Measurements from ENCODE around the gene ZNF664. TPM values are rescaled to one million over a fixed set of nuclear protein-coding genes. Genes with fewer than 3 reads are reported as not detected.

Gene ZNF664
- total RNA-seq, 2 experiments from 2014 or later, result 45.6 to 59.8 TPM

DNA sequence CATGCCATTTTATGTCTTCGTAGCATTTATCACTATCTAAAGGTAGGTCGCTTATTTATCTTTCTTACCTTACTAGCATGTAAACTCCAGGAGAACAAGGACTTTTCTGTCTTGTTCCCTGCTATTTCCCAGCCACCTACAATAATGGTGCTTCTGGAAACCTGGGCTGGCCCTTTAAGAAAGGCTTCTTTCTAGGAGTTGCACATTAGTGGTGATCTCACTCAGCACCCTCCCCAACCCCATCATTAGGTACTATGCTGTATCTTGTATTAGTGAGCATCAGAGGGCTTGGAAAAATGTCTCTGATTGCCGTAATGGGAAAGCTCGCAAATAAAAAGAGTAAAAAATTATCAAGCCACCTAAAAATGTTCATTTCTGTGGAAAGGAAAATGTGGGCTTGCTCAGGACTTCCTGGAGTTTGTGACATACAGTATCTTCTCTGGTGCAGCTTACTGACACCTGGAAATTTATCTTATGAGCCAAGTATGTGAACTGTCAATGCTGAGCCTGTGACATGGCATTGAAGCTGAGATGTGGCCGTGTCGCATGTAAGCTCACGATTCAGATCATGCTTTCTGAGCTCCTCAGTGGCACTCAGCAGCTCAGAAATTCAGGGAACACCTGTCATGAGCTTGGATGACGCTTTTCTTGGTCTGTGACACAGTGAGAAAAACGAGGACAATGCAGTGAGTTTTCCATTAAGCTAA is 12.8 kb upstream of the ZNF664 start:
- H3K9me2 ChIP-seq (ENCODE audit: insufficient read depth, low read length), result no peaks in the 10 kb centered on the region
- ChIA-PET CTCF (ENCODE audit: unreplicated experiment) (no interaction called here), POLR2A (interaction anchor here (0.9 kb wide), 2 partner anchors 11 to 36 kb away, joined by 3 read pairs; no protein-coding TSS in a partner anchor)
- BruUV-seq (replicated peaks), result no TSS peak
- DNase-seq (ENCODE audit: low spot score), result no peak
- H3K4me3 ChIP-seq (ENCODE audit: low read depth, low read length, poor library complexity, severe bottlenecking), result no peak overlapping the region
- no peak overlapping the region for H2AFZ ChIP-seq (ENCODE audit: low read length)
- H3K36me3 ChIP-seq (ENCODE audit: insufficient read depth, low read length), result no peaks in the 10 kb centered on the region
- intact Hi-C loops (cut with micrococcal nuclease; ENCODE audit: unreplicated experiment), result no loop called here
- TF ChIP-seq, protein P1, sequence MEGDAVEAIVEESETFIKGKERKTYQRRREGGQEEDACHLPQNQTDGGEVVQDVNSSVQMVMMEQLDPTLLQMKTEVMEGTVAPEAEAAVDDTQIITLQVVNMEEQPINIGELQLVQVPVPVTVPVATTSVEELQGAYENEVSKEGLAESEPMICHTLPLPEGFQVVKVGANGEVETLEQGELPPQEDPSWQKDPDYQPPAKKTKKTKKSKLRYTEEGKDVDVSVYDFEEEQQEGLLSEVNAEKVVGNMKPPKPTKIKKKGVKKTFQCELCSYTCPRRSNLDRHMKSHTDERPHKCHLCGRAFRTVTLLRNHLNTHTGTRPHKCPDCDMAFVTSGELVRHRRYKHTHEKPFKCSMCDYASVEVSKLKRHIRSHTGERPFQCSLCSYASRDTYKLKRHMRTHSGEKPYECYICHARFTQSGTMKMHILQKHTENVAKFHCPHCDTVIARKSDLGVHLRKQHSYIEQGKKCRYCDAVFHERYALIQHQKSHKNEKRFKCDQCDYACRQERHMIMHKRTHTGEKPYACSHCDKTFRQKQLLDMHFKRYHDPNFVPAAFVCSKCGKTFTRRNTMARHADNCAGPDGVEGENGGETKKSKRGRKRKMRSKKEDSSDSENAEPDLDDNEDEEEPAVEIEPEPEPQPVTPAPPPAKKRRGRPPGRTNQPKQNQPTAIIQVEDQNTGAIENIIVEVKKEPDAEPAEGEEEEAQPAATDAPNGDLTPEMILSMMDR (conservative IDR thresholded peaks at IDR 0.05; ENCODE audit: low read length), result no peak
- no peaks in the 10 kb centered on the region for H3K79me2 ChIP-seq (ENCODE audit: insufficient read depth, low read depth, low read length)
- H3K4me1 ChIP-seq (ENCODE audit: insufficient read depth, low read length, poor library complexity, severe bottlenecking), result no peaks in the 10 kb centered on the region
- H3K9me3 ChIP-seq (ENCODE audit: low read length), result no peaks in the 10 kb centered on the region
- H3K27ac ChIP-seq (ENCODE audit: low read depth, low read length, poor library complexity, severe bottlenecking), result no peak overlapping the region
- no peak overlapping the region for H3K4me2 ChIP-seq (ENCODE audit: low read length)
- H4K20me1 ChIP-seq (ENCODE audit: insufficient read depth, low read length), result no peaks in the 10 kb centered on the region

GRCh38 chr12:123960856-123961255 is 12.2 kb upstream of the ZNF664 start:
- ChIA-PET CTCF (ENCODE audit: unreplicated experiment) (no interaction called here), POLR2A (interaction anchor here (0.9 kb wide), 2 partner anchors 11 to 35 kb away, joined by 3 read pairs; no protein-coding TSS in a partner anchor)
- Histone ChIP-seq H3K79me2 (ENCODE audit: insufficient read depth, low read depth, low read length) (no peaks in the 10 kb centered on the region), H3K36me3 (ENCODE audit: insufficient read depth, low read length) (no peaks in the 10 kb centered on the region), H3K27ac (ENCODE audit: low read depth, low read length, poor library complexity, severe bottlenecking) (no peak overlapping the region), H3K4me3 (ENCODE audit: low read depth, low read length, poor library complexity, severe bottlenecking) (no peak overlapping the region), H3K9me3 (ENCODE audit: low read length) (no peaks in the 10 kb centered on the region), H3K9me2 (ENCODE audit: insufficient read depth, low read length) (no peaks in the 10 kb centered on the region), H2AFZ (ENCODE audit: low read length) (no peak overlapping the region), H3K4me2 (ENCODE audit: low read length) (no peak overlapping the region), H4K20me1 (ENCODE audit: insufficient read depth, low read length) (no peaks in the 10 kb centered on the region), H3K4me1 (ENCODE audit: insufficient read depth, low read length, poor library complexity, severe bottlenecking) (no peaks in the 10 kb centered on the region)
- BruUV-seq (replicated peaks), result no TSS peak
- intact Hi-C loops (cut with micrococcal nuclease; ENCODE audit: unreplicated experiment), result no loop called here
- no peak for DNase-seq (ENCODE audit: low spot score)
- TF ChIP-seq, protein P1 (conservative IDR thresholded peaks at IDR 0.05; ENCODE audit: low read length), result no peak
- no peak for TF ChIP-seq EZH2phosphoT487 (IDR thresholded peaks at IDR 0.05; ENCODE audit: borderline replicate concordance, low read depth, low read length)

DNA sequence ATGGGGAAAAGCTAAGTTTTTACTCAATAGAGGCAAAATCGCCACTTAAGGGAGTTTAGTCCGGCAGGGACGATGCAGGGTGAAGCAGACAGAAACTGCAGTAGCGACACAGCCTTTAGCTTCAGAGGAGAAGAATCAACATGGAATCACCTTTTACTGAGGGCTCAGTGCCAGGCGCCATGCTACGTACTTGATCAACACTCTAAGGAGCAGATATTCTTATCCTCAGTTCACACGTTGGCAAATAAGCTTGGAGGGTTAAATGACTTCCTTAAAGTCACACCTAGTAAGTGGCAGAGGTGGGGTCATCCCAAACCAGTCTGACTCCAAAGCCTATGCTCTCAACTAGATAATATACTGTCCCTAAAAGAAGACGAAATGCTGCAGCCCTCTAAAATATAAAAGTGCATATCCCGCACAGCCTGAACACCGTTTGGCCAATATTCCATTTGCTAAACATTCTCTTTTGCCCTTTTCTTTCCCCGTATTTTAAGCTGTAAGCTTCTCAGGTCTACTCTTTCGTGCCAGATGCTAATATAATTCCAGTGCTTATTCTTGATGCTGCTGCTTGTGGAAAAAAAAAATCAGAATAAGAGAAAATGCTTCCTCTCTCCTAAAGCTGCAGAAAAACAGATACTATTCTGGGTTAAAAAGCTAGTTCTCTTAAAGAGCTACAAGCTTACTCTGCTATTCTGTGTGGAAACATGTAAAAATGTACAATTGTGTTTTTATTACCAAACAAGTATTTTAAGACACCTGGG is 11.2 kb upstream of the ZNF664 start:
- Histone ChIP-seq H3K9me3 (ENCODE audit: low read length) (no peaks in the 10 kb centered on the region), H3K4me2 (ENCODE audit: low read length) (no peak overlapping the region), H3K36me3 (ENCODE audit: insufficient read depth, low read length) (no peaks in the 10 kb centered on the region), H3K27ac (ENCODE audit: low read depth, low read length, poor library complexity, severe bottlenecking) (no peak overlapping the region), H2AFZ (ENCODE audit: low read length) (no peak overlapping the region), H3K4me3 (ENCODE audit: low read depth, low read length, poor library complexity, severe bottlenecking) (no peak overlapping the region), H3K9me2 (ENCODE audit: insufficient read depth, low read length) (no peaks in the 10 kb centered on the region), H3K4me1 (ENCODE audit: insufficient read depth, low read length, poor library complexity, severe bottlenecking) (no peaks in the 10 kb centered on the region), H3K79me2 (ENCODE audit: insufficient read depth, low read depth, low read length) (no peaks in the 10 kb centered on the region), H4K20me1 (ENCODE audit: insufficient read depth, low read length) (no peaks in the 10 kb centered on the region)
- ChIA-PET POLR2A (interaction anchor here (0.6 kb wide), 1 partner anchor 1363 kb away, joined by 3 read pairs; no protein-coding TSS in a partner anchor), CTCF (ENCODE audit: unreplicated experiment) (interaction anchor here (0.5 kb wide), 1 partner anchor 15 kb away, joined by 3 read pairs; no protein-coding TSS in a partner anchor)
- TF ChIP-seq, protein P1 (conservative IDR thresholded peaks at IDR 0.05; ENCODE audit: low read length), result no peak
- TF ChIP-seq EZH2phosphoT487 (IDR thresholded peaks at IDR 0.05; ENCODE audit: borderline replicate concordance, low read depth, low read length), result no peak
- DNase-seq (ENCODE audit: low spot score), result no peak
- intact Hi-C loops (cut with micrococcal nuclease; ENCODE audit: unreplicated experiment), result no loop called here
- no TSS peak for BruUV-seq (replicated peaks)
